GM18517 (cell line): ENCODE measurements around the gene SHISAL1.

Source experiments
- ATAC-seq: cut with Tn5 transposase; IDR thresholded peaks from one replicate; pipeline ENCODE4 v1.9.1; 2021; ENCODE audit warnings: mild to moderate bottlenecking, moderate library complexity; ENCODE audit not compliant: unreplicated experiment

SHISAL1 gene

GRCh38 chr22:44344407-44344806 lies 31.7 kb upstream of the SHISAL1 start:
- ATAC-seq: no peak

DNA sequence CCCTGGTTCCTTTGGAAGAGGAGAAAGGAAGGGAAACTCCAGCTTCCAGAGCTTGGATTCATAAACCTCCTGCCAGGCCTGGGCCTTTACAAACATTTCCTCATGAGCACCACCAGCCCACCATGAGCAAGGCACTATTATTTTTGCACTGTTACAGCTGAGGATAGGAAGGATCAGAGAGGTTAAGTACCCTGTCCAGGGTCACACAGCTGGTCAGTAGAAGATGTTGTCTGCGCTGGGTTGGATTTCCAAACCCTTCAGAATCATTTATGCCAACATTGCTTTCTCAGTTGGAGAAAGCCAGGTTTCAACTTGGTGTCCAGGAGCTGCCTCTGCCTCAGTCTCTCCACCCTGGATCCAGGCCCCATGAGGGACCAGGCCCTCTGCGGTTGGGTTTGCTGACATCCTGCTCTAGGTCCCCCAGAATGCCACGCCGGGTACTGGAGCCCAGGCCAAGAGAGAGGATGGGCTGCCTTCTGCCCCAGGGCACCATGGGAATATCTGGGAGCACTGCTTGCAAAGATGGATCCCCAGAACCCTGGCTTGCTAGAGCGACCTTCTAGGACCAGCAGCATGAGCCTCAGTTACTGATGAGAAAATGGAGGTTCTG lies 29.7 kb upstream of the SHISAL1 start:
- ATAC-seq: no peak

DNA sequence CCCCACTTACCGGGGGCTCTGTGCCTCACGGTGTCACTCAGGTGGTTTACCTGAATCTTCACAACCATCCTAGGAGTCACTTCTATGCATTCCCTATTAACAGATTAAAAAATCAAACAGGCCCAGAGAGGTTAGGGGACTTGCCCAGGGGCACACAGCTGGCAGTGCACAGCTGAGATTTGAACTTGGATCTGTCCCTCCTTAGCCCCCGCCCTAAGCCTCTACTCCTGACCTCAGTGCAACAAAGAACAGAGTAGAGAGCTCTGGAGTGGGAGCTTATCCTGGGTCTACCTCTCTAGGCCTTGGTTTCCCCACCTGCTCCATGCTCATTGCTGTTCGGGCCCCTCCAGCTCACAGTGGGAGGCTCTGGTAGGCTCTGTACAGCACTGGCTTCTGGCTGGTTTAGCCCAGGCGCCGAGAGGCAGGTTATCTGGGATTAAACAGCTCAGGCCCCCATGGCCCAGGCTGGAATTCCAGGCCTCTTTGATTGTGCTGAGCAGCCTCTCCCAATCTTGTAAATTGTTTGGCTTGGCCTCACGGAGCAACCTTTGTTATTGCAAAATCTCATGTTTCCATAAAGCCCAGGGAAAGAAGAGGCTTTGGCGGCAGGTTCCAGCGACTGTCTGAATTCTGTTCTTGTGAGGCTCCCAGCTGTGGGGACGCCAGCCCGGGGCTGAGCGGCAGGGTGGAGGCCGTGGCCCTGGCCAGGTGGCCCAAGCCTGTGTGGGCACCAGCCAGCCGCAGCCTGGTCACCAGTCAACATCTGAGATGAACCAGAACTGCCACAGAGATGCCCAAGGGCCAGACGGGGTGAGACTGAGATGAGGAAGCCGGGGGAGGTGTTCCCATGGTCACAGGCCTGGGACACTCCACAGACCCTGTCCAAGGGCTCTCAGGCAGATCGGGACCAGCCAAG lies 28.9 kb upstream of the SHISAL1 start:
- no peak for ATAC-seq

DNA sequence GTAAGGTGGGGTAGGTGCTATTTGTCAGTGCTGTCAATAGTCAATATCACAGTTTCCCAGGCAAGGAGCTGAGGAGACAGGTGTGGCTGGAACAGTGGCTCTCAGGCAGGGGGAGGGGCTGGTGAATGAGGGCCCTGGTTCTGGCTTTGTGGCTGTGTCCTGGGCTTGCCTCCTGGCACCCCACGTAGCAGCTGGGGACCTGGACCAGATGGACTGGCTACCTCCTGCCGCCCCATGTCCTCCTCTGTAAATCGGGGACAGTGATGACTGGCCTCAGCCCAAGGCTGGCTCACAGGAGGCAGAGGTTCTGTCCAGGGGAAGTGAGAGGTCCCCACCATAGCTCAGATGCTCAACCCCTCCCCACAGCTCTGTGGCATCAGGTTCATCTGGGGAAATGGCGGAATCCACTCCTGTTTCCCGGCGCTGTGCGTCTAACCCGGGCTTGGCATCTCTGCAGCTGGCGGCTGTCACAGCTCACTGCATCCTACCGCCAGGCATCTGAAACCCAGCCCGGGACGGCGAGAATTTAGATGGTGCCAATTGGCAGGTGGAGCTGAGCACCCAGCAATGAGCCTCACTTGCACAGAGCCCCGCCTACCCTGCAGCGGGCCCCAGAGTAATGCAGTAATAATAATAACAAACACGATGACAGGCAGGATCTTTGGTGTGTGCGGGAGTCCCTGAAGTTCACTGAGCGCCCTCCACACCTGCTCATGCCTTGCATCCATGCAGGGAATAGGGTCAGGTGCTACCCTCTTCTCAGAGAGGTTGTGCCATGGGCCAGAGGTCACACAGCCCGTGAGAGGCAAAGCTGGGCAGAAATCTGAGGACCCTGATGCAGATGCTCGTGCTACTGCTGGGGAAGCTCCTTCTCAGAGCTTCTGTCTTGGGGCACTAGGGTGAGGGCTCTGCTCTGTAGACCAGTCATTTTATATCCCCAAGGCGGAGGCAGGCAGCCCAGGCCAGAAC lies 27.8 kb upstream of the SHISAL1 start:
- ATAC-seq: no peak

GRCh38 chr22:44338906-44339305 lies 26.2 kb upstream of the SHISAL1 start:
- no peak for ATAC-seq

- ATAC-seq: no peak
These were observed 25.5 kb upstream of the SHISAL1 start for GRCh38 chr22:44338177-44338810.

- ATAC-seq: no peak
These were observed 24.9 kb upstream of the SHISAL1 start for GRCh38 chr22:44337678-44338004.

GRCh38 chr22:44336962-44337677 lies 24.4 kb upstream of the SHISAL1 start:
- ATAC-seq: no peak

DNA sequence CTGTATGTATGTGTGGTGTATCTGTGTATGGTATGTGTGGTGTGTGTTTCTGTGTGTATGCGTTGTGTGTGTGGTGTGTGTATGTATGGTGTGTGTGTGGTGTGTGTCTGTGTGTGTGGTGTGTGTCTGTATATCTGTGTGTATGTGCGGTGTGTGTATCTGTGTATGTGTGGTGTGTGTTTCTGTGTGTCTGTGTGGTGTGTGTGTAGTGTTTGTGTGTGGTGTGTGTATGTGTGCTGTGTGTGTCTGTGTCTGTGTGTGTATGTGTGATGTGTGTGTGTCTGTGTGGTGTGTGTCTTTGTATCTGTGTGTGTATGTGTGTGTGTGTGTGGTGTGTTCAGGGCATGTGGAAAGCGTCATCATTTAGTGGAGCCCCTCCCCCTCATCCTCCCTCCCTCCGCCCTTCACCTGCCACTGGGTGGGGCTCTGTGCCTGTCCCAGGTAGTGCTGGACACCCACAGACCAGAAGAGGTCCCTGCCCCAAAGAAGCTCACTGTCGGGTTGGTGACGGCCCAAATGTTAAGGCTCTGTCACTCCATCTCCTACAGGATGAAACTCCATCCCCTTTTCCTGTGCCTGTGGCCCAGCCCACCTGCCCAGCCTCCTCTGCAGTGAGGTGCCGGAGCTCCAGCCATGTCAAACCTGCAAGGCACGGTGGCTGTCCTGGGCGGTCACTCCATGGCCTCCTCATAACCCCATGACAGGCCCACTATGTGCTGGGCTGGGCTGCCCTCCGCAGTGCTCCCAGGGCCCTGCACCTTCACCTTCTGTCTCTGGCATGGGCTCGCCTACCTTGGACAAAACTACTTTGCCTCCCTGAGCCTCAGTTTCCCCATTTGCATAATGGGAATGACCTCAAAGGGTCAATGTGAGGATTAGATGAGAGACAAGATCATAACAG lies 23.4 kb upstream of the SHISAL1 start:
- no peak for ATAC-seq

DNA sequence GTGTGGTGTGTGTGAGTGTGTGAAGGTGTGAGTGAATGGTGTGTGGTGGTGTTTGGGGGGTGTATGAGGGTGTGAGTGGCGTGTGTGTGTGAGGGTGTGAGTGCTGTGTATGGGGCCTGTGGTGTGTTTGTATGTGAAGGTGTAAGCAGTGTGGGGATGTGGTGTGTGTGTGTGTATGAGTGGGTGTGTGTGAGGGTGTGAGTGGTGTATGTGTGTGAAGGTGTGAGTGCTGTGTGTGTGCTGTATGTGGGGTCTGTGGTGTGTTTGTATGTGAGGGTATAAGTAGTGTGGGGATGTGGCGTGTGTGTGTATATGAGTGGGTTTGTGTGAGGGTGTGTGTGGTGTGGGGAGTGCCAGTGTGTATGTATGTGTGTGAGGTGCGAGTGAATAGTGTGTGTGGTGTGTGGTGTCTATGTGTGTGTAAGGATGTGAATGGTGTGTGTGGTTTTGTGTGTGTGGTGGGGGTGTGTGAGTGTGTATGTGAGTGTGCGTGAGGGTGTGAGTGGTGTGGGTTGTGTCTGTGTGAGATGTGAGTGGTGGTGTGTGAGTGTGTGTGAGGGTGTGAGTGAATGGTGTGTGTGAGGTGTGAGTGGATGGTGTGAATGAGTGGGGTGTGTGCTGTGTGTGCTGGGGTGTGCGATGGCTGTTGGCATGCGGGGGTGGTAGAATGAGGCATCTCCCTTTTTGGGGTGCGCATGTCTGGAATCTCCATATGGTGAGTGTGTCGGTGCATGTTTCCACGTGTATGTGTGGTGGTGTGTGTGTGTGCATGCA lies 22.5 kb upstream of the SHISAL1 start:
- no peak for ATAC-seq

GRCh38 chr22:44333847-44334635 lies 21.3 kb upstream of the SHISAL1 start:
- no peak for ATAC-seq

DNA sequence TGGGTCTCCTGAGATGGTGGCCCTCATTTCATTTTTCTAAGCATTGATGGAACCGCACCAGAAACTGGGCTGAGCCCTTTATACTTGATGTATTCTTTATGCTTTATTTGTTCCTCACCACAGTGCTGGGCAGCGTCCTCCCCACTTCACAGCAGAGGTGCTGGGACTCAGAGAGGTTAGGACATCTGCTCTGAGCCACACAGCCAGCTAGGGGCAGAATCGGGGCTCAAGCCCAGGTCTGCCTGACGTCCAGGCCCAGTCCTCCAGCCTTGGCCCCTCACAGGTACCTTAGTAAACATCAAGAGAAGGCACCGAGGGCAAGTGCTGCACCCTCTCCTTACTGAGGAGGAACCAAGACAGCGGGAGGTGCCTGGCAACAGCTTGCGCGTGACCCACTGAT lies 20.2 kb upstream of the SHISAL1 start:
- no peak for ATAC-seq

DNA sequence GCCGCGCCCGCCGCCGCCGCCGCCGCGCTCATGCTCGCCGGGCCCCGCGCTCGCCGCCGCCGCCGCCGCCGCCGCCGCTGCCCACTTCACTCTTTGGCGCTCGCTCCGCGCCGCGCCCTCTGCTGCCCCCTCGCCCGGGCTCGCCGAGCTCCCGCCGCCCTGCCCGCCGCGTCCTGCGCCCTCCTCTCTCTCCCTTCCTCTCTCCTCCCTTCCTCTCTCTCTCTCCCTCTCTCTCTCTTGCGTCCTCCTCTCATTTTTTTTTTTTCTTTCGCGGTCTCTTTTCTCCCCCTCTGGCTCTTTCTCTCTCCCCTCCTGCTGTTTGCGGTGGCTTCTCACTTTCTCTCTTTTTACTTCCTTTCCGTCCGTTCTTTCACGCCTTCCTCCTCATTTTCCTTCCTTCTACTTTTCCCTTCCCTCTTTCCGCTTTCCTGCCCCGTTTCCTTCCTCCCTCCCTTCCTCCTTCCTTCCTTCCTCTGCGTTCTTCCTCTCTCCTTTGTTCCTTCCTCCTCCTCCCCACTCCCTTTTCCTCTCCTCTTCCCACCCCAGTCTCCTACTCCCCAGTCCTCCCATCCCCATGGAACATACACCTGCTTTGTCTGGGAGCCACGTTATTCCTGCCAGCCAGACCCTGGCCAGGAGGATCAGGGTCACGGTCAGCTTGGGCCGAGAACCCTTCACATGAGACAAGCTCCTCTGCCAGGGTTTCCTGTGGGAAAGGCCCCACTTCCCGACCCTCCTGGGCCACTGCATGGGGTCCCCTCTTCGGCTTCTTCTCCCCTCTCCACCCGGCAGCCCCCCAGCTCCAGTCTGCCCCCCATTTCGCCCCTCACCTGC lies 19.3 kb upstream of the SHISAL1 start:
- no peak for ATAC-seq

DNA sequence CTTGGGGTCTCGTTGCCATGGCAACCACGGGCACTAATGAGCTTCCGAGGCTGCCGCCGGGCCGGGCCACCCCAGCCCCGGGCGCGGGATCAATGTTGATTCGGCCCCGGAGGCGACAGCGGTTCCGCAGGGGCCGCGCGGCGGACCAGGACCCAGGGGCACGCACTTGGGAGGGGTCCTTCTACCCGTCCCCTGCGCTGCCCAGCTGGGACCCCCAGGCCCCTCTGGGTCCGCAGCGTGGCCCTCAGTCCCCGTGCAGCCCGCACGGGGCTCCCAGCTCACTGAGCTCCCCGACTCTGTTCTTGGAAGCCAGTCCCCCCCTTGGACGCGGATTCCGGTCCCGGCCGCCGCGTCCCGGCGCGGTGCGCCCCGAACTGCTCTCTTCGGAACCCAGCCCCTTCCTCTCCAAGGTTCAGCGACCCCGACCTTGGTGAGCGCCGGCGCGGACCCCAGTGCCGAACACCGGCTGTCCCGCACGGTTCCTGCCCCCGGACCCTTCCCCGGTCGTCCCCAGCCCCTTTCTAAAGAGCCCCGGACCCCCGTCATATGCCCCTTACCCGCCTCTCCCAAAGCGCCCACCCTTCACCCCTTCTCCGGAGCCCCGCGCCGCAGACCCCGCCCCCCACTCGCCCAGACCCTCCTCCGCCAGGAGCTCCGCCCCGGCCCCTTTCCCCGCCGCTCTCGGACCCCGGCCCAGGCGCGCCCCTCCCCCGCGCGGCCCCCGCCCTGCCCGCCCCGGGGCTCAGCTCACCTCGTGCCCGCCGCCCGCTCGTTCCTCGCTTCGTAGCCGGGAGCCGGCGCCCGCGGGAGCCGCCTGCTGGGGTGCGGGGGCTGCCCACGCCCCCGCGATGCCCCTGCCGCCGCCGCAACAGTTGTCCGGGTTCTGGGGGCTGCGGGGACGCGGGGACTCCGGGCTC lies 18.3 kb upstream of the SHISAL1 start:
- no peak for ATAC-seq

- no peak for ATAC-seq
These were observed 17.5 kb upstream of the SHISAL1 start for GRCh38 chr22:44330188-44330743.
